Endometrium (tissue), 2 donors: ENCODE measurements around the gene IGF2BP3.

Source experiments
- FAIRE-seq: peaks from 2 replicates; lab custom pipeline; 2012; peaks lifted over from hg19 to GRCh38; lab: Jason Lieb, UNC
- donor health status: control.
- donor health status: control.

Gene IGF2BP3

GRCh38 chr7:23472046-23472445, 1.8 kb upstream of the IGF2BP3 start:
- no peak for FAIRE-seq

DNA sequence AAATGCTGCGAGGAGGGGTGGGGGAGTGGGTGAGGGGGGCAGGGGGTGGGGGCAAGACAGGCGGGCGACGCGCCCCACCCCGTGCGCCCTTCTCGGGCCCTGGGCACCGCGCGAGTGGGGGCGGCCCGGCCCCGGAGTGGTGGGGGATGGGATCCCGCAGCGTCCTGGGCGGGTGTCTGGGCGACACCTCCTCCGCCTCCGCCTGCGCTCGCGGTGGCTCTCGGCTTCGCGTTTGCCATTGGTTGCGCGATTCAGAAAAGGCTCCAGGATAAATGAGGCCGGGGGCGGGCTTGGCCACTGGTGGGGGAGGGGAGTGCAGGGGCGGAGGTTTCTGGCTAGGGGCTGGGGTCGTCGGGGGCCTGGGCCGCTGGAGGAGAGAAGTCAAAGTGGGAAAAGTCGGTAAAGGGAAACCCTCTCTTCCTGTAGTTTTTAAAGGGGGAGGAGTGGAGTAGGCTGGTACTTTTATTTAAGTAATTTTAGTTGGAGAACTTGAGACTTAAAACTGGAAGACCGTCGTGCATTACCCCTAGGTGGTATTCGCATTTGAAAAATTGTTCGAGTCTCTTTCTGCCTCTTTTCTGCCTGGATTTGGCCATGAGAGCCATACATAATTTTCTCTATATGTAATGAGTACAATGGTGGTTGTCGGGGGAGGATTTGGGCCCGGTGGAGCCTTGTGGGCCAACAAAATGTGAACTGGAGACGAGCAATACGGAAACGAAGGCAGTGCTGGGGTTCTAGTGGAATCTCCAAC, 992 bp upstream of the IGF2BP3 start:
- no peak for FAIRE-seq

- FAIRE-seq, result no peak
Measured at GRCh38 chr7:23469961-23470250, 385 bp downstream of the IGF2BP3 start.

DNA sequence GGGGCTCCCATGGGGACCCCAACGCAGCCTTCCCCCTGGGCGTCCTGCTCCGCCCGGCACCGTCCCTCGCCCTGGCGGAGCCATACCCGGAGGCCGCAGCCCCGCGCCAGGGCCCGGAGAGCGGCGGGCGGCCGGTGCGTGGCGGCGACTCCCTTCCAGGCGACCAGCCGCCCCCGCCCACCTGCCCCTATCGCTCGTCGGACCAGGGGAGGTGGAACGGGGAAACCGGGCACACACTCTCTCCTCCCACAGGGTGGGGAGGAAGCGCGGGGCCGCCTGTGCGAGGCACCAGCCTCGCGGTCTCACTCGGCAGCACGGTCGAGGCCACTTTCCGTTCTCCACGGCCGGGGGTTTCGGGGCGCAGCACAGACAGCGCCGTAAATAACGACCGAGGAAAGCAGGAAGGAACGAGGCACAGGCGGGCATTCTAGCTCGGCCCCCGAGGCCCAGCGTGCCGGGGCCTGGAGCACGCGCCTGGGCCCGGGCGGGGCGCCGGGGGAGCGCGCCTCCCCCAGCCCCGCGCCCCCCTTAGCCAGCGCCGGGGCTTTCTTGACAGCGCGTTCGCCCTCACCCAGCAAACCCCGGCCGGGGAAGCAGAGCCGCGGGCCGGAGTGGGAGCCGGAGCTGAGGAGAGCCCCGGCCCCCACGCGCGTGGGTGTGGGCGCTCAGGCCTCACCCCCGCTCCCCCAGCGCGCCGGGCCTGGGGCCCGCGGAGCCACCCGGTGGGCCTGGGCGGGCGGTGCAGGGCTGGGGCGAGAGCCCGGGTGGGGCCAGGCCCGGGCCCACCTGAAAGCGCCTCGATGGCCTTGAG, 936 bp downstream of the IGF2BP3 start:
- FAIRE-seq, result no peak

GRCh38 chr7:23468526-23469149, 1.7 kb downstream of the IGF2BP3 start:
- FAIRE-seq, result no peak

- FAIRE-seq, result no peak
Measured at GRCh38 chr7:23467806-23468525, 2.3 kb downstream of the IGF2BP3 start.

DNA sequence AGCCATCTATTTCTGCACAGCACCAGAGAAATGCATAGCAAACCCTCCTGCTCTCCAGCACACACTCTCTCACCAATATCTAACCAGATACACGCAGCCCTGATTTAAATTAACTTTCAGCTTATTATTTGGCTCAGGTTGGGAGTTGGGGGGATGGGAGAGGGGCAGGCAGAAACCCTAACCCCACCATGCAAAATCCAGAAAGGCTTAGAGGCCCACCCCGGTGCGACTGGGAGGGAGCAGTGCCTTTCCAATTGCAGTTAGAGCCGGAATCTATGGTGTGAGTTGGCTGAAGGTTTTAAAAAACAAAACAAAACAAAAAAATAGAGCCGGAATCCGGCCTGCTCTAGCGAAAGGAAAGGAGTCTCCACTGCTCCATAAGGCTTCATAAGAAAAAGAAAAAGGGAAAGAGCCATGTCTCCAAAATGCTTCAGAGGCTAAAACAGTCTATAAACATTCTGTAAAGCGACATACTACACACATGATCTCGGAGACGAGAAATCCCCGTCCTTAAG, 2.9 kb downstream of the IGF2BP3 start:
- no peak for FAIRE-seq

DNA sequence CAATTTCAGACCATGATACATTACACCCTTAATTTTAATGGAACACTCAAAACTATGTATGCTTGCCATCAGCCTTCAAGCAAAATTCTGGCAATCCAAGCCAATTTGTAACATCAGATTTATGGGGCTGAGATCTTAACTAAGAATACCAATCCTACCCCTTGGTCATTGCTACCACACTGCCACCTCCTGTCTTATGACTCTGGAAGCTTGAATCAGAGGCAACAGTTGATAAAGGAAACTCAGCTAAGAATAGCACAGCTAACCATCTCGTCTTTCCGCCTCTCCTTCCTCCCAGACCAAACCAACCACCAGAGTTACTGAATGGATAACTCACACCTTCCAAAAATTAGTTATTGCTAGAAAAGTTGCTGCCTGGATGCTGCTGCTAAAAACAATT, 7.4 kb downstream of the IGF2BP3 start:
- no peak for FAIRE-seq

- no peak for FAIRE-seq
Measured at GRCh38 chr7:23458044-23458443, 12.2 kb downstream of the IGF2BP3 start.

DNA sequence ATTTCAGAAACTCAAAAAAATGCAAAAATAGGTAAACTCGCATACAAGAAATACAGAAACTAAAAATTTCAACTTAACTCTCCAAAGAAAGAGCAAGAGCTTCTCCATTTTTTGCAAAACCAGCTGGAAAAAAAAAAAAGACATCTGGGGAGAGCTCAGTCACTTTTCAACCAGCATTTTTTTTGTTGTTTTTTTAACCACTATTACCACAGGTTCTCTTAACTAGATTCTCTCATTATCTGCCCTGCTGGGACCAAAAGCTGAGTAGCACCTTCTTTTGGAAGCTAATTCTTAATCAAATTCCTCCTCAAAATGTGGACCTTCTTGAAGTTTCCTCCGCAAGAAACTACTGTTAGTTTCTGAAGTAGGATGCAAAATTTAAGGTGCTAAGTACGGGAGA, 14.2 kb downstream of the IGF2BP3 start:
- no peak for FAIRE-seq

DNA sequence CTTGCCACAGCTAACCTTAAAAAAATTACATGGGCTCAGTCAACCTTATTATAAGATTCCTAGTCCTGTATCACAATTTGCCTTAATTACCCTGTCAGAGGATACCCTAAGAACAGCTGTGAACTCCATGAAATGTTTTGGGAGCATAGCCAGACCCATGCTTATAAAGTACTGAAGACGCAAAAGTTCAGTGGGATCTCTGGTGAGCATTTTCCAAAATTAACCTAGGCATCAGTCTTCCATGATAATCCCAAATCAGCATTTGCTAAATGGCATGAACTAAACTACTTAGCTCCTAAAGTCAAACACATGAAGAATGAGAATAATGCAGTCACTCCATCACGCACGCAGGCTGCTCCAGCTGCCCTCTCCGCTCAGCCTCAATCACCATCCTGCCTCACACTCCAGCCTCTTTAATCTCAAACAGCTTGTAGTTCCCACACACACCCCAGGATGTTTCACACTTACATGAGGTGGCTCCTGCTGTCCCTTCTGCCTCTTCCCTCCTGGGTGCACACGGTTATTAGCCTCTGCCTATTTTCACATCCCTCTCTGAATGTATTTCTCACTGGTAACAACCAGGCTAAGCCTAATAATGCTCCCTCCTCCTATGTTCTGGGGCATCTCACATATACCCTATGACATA, 15.3 kb downstream of the IGF2BP3 start:
- FAIRE-seq, result no peak

GRCh38 chr7:23450518-23450917, 19.8 kb downstream of the IGF2BP3 start:
- no peak for FAIRE-seq

GRCh38 chr7:23449941-23450340, 20.4 kb downstream of the IGF2BP3 start:
- FAIRE-seq, result no peak

DNA sequence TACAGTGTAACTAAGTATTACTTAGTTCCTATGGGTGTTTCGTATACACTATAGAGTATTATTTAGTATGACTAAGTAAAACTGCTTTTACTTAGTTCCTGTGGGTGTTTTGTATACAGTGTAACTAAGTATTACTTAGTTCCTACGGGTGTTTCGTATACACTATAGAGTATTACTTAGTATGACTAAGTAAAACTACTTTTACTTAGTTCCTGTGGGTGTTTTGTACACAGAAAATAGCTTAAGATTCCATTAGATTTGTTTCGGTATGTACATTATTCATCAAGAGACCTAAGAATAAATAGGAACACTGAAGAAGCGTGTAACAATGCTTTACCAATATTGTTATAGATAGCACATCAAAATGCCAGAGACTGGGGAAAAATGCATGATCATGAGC, 25.0 kb downstream of the IGF2BP3 start:
- no peak for FAIRE-seq

GRCh38 chr7:23443974-23444373, 26.3 kb downstream of the IGF2BP3 start:
- no peak for FAIRE-seq

DNA sequence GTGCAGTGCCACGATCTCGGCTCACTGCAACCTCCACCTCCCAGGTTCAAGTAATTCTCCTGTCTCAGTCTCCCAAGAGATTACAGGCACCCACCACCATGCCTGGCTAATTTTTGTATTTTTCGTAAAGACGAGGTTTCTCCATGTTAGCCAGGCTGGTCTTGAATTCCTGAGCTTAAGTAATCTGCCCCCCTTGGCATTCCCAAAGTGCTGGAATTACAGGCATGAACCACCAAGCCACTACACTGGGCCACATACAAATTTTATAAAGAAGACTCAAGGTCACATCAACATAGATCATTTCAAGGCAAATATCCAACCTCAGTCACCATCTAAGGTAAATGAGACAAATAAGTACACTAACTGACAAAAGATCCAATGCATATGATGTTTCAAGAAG, 32.1 kb downstream of the IGF2BP3 start:
- no peak for FAIRE-seq

GRCh38 chr7:23434147-23434917, 36.0 kb downstream of the IGF2BP3 start:
- FAIRE-seq, result no peak

DNA sequence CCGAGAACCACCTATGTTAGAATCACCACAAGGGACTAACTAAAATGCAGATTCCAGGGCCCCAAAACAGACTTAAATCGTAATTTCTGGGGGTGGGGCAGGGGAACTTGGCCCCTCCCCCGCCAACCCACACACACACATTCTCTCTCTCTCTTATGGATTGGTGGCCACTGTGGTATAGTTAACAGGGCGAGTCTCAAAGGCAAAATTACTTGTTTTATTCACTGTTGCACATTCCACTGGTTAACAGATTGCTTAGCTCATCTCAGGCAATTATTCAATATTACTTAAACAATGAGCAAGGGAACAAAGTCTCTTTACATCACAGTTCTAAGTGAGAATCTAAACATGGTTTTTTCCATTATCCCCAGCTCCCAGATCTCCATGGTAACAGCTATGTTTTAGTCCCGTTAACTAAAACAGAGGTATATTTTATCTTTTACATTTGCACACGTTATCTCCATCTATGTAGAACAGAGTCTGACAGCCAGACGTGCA, 38.5 kb downstream of the IGF2BP3 start:
- FAIRE-seq, result no peak

GRCh38 chr7:23430893-23431259, 39.4 kb downstream of the IGF2BP3 start:
- no peak for FAIRE-seq

- FAIRE-seq, result no peak
Measured at GRCh38 chr7:23426876-23427275, 43.4 kb downstream of the IGF2BP3 start.

GRCh38 chr7:23422909-23423308, 47.4 kb downstream of the IGF2BP3 start:
- no peak for FAIRE-seq
